ENCODE measurements around the gene TMEM53.

GRCh38 chr1:44608141-44608540, 66.1 kb downstream of the TMEM53 start:
- TF ChIP-seq CTBP1 (IDR thresholded peaks at IDR 0.05; ENCODE audit: borderline replicate concordance): no peak
- no peak for TF ChIP-seq PKNOX1 (IDR thresholded peaks at IDR 0.05)
- no peak for TF ChIP-seq BHLHE40 (IDR thresholded peaks at IDR 0.05; ENCODE audit: borderline replicate concordance)
